ENCODE data around the gene RAB36.
A peak's percentile ranks its signal among the peaks of the same experiment; 100 is the strongest.

- no peak for TF ChIP-seq CTCF (IDR thresholded peaks at IDR 0.05)
- TF ChIP-seq POLR2A (IDR thresholded peaks at IDR 0.05) = peak in 2 of 3 donors; percentile 31 to 35
Observed at GRCh38 chr22:23200898-23201297, 55.6 kb downstream of the RAB36 start.
